T1000 (cell line): ENCODE measurements around the gene GNAI1.
A peak's percentile ranks its signal among the peaks of the same experiment; 100 is the strongest.
"Not testable (repeated sequence)": the region's sequence is repeated elsewhere in the genome, so short reads cannot be mapped to it uniquely, and the experiment has no call there.

Experiments used
- DNase-seq: peaks from one replicate; lab custom pipeline; 2025; ENCODE audit warnings: mixed read lengths; lab: John Stamatoyannopoulos, UW

GNAI1 gene

DNA sequence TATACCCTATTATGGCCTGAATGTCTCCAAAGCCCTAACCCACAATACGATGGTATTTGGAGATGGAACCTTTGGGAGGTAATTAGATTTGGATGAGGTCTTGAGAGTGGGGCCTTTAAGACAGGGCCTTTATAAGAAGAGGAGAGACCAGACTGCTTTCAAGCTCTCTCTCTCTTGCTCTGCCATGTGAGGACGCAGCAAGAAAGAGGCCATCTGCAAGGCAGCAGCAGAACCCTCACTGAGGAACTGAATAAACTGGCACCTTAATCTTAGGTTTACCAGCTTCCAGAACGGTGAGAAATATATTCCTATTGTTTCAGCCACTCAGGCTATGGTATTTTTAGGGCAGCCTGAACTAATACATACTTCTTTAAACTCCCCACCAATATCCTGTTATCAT lies 2.0 kb upstream of the GNAI1 start:
- no peak for DNase-seq

DNA sequence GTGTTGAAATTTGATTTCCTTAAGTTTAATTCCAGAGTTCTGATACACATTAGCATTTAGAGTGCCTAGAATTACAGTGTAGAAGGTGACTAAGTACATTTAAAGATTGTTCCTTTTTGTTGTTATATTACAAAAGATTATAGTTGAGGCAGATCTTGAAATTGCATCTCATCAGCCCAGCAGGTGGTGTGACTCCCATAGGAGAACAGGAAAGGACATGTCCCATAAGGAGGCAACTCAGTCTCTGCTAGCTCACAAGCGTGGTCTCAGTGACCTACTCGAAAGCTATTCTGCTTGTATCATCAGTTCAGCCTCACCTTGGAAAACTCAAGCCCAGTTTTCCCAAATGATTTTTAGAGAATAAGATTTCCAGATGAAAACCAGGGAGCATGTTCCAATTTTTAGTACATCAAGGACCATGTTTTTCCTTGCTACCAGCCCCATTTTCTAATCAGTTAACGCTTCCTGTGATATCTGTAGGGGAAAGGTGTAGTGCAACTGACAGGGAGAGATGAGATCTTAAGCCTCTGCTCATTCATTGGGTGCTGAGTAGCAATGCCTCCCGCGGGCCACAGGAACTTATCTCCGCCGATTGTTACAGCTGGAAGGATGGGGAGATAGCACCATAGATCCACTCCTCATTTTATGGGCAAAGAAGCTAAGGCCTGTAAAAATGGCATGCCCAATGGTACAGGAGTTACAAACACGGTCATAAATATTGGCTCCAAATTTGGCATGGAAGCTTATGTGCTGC lies 1.1 kb upstream of the GNAI1 start:
- DNase-seq, result no peak

DNA sequence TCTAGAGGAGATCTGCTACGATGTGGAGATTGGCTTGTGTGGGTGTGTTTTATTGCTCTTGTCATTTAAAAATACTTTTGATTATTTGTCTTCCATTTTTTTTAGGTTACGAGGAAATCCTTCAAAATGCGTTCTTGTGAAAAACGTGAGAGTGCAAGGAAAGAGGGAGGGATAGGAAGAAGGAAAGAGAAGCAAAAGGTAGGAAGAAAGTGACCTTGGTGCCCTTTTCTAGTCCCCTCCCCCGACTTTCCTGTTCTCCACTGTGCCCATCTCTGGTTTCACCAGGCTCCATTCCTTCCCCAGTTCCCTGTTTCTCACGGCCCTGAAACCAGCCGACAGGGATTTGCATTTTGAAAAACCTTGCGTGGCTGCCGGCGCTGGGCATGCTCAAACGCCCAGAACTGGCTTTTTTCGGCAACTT lies 506 bp upstream of the GNAI1 start:
- no peak for DNase-seq

DNA sequence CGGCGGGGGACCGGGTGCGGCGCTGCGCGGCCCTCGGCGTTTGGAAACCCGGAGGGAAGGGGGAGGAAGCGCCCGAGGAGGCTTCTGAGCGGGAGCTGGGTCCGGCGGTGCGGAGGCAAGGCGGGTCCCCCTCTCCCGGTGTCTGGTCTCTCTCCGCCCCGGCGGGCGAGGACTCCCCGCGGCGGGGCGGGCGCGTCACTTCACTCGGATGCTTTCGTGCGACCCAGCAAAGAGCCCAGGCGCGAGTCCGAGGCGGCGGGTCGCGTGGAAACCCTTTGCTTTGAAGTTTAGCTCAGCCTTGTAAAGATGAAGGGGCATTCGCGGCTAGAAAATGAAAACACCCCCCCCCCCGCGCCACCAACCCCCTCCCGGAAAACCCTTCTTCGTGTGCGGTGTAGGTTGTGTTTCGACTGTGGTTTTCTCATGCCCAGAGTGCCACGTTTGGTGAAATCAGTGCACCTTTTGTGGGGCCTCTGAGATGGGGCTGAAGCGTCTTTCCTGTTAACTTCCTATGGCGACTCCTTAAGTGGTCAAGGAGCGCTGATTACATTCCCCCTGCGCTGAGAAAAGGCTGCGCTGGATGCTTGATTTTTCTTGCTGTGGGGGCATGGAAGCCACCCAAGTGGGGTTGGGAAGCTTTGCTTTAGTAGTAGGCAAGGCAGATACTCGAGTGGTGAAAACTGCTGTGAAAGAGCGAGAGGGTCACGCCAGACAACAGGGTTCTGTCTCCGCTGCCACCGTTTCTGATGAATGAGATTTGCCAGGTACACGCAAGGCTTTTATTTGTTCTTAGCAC lies 876 bp downstream of the GNAI1 start:
- no peak for DNase-seq

DNA sequence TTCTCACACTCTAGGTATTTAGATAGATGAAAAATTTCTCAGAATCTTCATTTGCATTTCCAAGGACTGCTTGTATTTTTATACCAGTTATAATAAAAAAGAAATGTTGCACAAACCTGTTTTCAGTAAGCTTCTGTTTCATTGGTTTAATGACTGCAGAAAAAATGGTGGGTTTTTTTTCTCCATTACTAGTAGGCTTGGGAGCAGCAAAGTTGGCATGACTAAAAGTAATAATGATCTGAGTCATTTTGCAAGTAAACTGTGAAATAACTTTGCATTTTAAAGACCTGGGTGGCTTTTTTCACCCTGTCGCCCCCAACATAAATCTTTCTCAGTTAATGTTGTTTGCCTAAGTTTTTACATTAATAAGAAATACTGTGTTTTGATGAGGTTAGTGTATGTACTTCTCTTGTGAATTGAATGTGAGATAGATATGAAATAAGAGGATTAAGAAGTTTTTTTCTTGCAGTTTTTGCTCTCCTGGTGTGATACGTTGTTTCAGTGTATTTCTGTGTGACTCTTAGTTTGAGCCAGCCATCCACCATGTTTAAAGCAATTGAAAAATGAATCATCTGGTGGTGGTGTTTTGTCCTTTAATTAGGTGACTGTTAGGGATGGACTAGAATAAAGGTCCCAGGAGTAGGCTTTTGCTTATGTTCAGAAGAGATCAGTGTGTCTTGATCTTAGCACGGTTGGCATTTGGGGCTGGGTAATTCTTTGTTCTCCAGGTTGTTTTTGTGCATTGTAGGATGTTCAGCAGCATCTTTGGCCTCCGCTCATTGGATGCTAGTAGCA lies 1.8 kb downstream of the GNAI1 start:
- DNase-seq, result no peak

DNA sequence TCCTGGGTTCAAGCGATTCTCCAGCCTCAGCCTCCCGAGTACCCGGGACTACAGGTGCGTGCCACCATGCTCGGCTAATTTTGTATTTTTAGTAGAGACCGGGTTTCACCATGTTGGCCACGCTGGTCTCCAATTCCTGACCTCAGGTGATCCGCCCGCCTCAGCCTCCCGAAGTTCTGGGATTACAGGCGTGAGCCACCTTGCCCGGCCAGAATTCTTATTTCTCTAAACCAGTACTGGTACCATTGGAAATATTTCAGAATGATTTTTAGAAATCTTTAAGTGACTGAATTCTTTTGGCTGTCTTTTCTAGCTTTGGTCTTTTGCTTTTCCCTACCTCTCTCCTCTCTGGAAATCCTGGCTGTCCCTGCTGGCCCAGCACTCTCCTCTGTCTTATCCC lies 2.8 kb downstream of the GNAI1 start:
- no peak for DNase-seq

DNA sequence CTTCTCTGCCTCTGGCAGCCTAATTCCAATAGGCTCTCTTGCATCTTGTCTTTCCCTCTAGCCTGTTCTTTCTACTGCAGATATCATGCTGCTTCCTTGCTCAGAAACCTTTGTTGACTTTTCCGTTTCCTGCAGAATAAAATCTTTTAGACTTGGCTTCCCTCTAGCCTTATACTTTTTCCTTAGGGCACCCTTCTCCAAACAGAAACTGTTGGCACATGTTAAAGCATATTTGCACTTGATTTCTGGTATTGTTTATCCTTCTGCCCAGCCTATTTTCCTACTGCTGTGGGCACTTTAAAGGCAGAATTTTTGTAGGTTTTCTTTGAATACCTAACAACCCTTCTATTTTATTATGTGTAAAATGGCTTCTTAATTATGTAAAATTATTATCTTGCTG lies 4.6 kb downstream of the GNAI1 start:
- DNase-seq, result no peak

DNA sequence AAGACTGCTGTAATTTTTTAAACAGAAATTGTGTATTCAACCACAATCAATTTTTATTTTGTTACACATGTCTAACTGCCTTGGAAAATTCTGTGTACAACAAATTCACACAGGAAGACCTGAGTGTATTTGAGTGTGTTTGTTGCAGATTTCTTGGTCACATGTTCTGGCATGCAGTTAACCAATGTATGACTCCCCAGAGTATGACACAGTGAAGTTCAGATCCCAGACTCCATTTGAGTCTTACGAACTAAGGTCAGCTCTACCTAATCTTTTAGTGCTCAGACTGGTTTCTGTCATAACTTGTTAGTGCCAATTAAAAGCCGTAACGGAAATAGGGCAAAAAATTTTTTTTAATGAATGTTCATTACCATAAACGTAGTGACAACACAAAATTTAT lies 5.8 kb downstream of the GNAI1 start:
- DNase-seq, result no peak

DNA sequence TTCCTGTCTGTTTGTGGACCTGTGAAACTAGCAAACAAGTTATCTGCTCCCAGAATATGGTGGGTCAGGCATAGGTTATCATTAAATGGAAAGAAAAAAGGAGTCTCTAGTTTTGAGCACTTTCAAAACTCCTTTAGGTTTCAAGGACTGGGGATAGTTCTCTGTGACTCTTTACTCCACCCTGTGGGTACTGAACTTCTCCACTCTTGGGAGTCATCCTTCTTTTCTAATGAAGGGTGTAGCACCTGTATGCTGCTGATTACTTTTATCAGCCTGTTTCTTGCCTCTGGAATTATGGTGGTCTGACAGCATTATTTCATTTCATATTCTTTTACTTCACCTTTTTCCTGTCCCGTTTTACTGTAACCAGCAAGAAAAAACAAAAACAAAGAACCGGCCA lies 6.7 kb downstream of the GNAI1 start:
- no peak for DNase-seq

DNA sequence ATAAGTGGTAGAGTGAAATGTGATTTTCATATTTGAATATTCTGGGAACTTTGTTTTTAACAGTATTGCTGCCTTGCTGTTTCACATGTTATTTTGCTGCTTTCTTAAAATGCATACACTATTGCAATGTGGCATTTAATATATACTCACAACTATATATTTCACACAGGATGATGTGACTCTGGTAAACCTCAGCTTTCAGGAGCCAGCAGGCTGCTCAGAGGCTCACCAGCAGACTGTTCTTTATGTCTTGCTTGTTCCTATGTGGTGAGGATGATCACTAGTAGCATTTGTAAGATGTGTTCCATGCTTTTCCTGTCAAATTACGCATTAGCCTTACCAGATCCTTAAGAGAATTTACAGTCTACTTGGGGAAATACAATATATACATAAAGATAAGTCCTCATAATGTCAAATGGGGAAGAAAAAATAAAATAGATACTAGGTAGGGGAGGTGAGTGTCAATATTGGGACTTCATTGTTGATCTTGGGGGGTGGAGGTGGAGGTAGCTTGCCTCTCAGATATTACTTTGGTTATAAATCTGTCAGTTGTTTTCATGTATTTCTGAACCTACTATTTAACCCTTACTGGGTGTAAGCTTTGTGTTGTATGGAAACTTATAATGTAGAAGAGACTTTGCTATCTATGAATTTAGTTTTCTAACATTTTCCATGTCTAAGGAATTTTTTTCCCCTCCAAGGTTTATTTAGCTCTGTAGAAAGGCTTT lies 8.4 kb downstream of the GNAI1 start:
- no peak for DNase-seq

DNA sequence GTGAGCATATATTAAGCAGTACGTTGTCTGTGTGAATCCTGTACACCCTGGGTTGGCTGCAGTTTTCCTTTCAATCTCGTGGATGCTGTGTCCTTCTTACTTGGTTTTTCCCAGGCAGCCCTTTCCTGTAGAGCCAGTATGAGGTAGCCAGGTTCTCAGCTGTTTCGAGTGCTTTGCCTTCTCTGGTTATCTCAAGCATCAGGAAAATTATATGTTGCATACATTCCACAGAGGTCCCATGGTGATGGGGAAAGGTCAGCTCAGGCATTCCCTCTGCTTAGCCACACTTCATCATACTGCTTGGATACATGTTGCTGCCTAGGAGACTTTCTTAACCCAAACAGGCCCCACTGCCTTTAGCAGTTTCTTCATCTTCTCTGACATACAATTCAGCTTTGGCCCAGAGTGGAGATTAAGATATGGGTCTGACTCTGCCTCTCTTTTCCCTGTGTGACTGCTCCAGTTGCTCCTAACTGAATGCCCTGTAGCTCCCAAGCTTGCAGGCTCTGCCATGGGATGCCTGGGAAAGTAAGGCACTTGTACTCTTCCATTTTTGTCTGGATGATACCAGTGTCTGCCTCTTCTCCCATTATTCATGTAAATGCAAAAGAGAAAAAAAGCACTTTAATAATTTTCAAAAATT lies 11.3 kb downstream of the GNAI1 start:
- peak; percentile 24 for DNase-seq

DNA sequence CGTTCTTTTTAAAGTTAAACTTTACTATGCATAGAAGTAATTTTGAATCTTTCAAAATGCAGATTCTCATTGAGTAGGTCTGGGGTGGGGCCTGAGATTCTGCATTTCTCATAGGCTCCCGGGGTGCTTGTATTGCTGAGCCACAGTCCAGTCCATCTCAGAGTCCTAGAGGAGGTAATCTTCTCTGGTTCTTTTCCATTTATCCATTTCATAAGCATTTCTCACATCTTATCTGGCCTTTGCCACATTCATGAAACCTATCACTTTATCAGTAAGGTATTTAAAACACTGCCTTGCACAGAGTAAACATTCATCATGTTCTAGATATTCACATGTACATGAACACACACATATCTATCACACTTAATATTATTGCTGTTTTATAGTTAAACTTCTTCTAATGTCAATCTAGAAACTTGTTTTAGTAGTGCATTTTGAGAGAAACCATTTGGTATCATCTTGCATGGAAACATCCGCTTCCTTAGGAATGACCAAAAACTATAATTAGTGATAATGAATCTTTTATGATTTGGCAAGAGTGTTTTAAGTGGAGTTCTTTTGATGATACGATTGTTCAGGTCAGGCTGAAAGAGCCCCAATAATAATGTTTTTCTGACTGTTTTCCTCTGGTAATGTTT lies 12.0 kb downstream of the GNAI1 start:
- DNase-seq, result no peak

DNA sequence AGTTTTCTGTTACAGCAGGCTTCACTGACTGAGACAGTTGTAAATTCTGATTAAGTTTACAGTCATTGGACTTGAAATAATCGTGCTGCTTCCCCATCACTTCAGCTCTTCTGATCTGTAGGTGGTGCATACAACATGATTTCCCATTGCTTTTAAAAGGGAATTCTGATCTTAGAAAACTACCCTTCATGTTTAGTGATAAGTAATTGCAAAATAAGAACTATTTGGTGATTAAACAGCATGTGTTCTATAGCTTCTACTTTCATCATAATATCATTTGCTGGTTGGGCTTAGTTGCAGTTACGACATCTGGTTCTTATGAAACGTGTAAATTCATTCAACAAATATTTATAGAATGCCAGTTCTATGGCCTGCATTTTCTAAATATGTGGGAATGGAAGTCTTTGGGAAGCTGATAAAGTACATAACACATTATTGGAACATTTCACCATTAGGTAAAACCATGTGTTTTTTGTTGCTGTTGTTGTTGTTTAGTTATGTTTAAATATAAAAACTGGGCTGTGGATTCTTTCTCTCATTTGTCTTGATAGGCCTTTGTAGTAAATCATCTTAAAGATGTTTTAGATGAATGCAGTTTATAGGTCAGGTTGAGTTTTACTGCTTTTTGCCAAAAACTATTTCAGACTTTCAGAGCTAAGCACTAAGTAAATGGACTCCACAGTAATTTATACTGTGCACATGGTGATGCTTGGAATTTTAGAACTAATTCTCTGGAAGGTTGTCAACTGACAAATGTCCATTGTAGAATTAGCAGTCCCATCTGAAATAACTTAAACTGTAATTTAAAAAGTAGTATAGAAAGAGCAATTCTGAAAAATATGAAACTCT lies 13.1 kb downstream of the GNAI1 start:
- DNase-seq, result no peak

DNA sequence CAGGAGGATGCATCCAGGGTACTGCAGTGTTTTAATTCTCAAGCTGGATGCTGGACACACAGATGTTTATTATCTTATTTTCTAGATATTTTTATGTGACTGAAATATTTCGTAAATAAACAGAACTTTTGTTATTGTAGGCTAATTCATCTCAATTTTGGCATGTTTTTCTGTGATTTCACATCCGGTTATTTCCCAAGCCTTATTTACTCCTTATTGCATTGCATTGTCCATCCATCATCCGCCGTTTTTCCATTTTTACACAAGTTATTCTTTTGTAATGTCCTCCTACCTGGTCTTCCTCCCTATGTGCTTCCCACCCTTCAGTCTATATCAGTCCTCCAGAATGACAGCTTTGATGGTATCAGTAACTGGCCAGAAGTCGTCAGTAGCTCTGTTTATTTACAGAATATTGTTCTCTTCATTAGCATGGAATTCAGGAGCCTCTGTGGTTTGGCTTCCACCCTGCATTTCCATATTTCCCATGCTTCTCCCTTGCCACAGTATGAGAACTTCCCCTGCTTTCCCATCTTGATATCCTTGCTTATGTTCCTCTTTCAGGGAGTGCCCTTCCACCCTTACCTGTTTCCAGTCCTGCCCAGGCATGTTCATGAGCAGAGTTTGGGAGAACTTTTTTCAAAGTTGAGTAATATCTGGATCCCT lies 16.1 kb downstream of the GNAI1 start:
- no peak for DNase-seq

DNA sequence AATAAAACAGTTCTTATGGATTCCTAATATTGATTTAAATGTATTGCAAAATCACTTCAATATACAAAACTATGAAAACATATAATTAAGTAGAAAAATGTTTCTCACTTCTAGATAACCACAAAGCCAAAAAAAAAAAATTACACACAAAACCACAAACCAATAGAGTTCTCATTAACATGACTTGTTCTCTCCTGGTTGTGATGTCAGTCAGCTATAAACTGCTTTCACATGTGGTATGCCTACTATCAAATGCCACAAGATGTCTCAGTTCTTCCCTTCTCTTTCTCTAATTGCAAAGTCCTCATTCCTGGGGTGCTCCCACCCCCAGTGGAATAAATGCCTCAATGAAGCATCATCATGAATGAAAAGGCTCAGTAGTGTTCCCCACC lies 16.6 kb downstream of the GNAI1 start:
- DNase-seq, result no peak

DNA sequence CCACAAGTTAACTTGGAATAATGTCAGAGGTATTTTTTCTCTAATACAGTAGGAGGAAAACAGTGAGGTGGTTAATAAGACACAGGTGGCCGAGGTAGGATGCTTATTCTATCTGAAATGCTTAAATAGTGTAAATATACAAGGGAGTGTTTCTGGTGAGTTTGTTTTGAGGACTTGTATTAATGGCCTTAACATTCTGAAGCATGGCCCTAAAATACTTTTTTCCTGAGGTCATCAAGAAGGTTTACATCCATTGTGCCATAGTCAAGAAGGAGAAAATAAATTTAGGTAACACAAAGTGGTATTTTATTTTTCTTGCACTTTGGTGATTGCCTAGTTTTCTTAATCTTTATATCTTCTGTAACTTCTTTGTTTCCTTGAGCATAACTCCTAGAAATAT lies 18.8 kb downstream of the GNAI1 start:
- no peak for DNase-seq

DNA sequence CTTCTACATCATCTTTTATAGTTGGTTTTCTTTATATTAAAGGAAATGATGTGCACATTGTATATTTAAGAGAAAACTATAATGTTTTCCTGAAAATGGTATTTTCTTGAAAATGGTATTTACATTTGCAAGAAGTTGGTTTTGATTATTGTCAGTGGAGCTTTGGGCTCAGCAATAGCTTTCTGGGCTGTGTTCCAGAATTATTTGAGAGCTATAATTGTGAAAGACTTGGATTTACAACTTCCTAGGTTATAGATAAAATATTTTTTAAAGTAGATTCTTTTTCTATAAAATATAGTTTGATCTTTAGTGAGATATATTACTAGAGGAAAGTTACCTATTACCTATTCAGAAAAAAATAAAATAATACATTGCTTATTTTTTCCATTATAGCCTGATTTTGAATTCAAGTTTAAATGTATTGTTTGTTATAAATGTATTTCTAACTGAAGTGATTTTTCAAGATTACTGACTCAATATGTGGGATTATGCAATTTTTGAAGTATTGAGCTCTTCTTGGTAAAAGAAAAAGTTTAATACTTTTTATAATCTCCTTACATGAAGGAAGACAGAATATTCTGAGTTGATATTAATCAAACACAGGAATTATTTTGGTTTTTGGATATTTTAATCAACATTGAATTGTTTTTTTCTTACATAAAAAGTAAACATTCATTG lies 20.2 kb downstream of the GNAI1 start:
- no peak for DNase-seq

DNA sequence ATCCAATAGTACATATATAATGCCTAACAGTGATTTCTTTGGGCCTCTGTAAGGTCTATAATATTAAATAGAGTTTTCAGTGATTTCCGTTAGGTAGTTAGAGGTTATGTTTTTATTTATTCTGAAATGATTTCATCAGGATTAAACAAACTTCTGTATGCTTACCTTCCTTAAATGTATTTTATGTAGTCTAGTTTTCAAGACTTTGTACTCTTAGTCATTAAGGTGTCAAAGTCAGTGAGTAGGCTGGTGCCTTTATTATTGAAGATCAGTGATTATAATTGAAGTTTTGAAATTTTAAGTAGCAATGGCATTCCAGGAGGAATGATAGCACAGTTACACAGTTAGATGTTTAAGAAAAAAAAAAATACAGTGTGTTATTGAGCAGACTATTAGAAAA lies 20.7 kb downstream of the GNAI1 start:
- no peak for DNase-seq

DNA sequence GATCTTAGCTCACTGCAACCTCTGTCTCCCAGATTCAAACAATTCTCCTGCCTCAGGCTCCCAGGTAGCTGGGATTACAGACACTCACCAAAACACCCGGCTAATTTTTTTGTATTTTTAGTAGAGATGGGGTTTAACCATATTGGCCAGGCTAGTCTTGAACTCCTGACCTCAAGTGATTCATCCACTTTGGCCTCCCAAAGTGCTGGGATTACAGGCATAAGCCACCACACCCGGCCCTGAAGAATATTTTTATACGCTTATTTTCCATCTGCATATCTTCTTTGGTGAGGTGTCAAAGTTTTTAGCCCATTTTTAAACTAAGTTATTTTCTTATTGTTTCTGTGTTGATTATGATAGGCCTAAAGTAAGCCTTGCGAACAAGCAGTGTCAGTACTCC lies 23.1 kb downstream of the GNAI1 start:
- not testable (repeated sequence) for DNase-seq
